Measurements from ENCODE around the gene MYOF. TPM values are rescaled to one million over a fixed set of nuclear protein-coding genes. Genes with fewer than 3 reads are reported as not detected.

MYOF gene
- total and polyA plus RNA-seq, 8 donors = 5.0 to 111 (median 36.0) TPM

GRCh38 chr10:93481637-93482144 lies 443 bp downstream of the MYOF start:
- peak overlapping the region; percentile 88 to 96 (median 91) for H3K27ac ChIP-seq
- intact Hi-C loops (cut with DNase I; ENCODE audit: low total_unique reads) = loop anchor here (2.0 kb wide), 1 partner anchor 105 kb away; no protein-coding TSS in a partner anchor

DNA sequence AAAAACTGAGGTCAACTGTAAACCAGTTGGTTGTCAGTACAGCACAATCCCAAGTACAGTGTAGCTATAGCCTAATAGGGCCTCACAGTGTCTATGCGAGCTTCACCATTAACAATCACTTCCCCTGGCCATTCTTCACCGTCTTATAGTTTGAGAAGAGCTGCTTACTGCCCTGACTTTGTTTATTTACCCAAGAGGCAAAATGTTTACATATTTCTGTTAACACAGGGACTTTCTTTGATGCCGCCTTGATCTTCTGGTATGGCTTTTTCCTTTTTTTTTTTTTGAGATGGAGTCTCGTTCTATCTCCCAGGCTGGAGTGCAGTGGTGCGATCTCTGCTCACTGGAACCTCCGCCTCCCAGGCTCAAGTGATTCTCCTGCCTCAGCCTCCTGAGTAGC lies 3.3 kb downstream of the MYOF start:
- Histone ChIP-seq H3K4me1 (peaks cover 5 to 65% (median 33%) of the 10 kb centered on the region in 4 donors), H3K9me3 (no peaks in the 10 kb centered on the region), H3K4me3 (peak overlapping the region in 1 of 4 donors; percentile 47), H3K27ac (peak overlapping the region in 1 of 5 donors; percentile 34), H3K27me3 (no peaks in the 10 kb centered on the region), H3K36me3 (peaks cover 0 to 6% (median 1%) of the 10 kb centered on the region in 4 donors)
- intact Hi-C loops (cut with DNase I; ENCODE audit: low total_unique reads) = no loop called here
- 63 to 87% (median 81%) methylated on average over 6 of the region's 6 CpGs for WGBS, 5 donors
- DNase-seq = no peak
- TF ChIP-seq EP300 (IDR thresholded peaks at IDR 0.05) (no peak), POLR2A (IDR thresholded peaks at IDR 0.05) (no peak), POLR2AphosphoS5 (IDR thresholded peaks at IDR 0.05) (no peak)
- TF ChIP-seq, protein P1, sequence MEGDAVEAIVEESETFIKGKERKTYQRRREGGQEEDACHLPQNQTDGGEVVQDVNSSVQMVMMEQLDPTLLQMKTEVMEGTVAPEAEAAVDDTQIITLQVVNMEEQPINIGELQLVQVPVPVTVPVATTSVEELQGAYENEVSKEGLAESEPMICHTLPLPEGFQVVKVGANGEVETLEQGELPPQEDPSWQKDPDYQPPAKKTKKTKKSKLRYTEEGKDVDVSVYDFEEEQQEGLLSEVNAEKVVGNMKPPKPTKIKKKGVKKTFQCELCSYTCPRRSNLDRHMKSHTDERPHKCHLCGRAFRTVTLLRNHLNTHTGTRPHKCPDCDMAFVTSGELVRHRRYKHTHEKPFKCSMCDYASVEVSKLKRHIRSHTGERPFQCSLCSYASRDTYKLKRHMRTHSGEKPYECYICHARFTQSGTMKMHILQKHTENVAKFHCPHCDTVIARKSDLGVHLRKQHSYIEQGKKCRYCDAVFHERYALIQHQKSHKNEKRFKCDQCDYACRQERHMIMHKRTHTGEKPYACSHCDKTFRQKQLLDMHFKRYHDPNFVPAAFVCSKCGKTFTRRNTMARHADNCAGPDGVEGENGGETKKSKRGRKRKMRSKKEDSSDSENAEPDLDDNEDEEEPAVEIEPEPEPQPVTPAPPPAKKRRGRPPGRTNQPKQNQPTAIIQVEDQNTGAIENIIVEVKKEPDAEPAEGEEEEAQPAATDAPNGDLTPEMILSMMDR (IDR thresholded peaks at IDR 0.05) = no peak

More at GRCh38 chr10:93481637-93482144, 443 bp downstream of the MYOF start:
- peaks cover 0 to 38% (median 17%) of the 10 kb centered on the region in 4 donors for H3K4me1 ChIP-seq
- no peaks in the 10 kb centered on the region for H3K9me3 ChIP-seq
- H3K27me3 ChIP-seq = no peaks in the 10 kb centered on the region
- H3K36me3 ChIP-seq = peaks cover 0 to 6% (median 1%) of the 10 kb centered on the region in 4 donors
- 8 to 18% (median 14%) methylated on average over 7 of the region's 7 CpGs for WGBS, 5 donors
- peak overlapping the region; percentile 46 to 60 (median 54) for H3K4me3 ChIP-seq
- DNase-seq = peak in 1 of 2 donors; percentile 51
- TF ChIP-seq, protein P1 (IDR thresholded peaks at IDR 0.05) = no peak
- TF ChIP-seq POLR2A (IDR thresholded peaks at IDR 0.05) = no peak
- no peak for TF ChIP-seq POLR2AphosphoS5 (IDR thresholded peaks at IDR 0.05)
- TF ChIP-seq EP300 (IDR thresholded peaks at IDR 0.05) = no peak

GRCh38 chr10:93476756-93477155 lies 5.4 kb downstream of the MYOF start:
- Histone ChIP-seq H3K4me1 (peaks cover 8 to 69% (median 40%) of the 10 kb centered on the region in 4 donors), H3K36me3 (peaks cover 0 to 6% (median 1%) of the 10 kb centered on the region in 4 donors), H3K27me3 (no peaks in the 10 kb centered on the region), H3K27ac (peak overlapping the region in 1 of 5 donors; percentile 74), H3K9me3 (no peaks in the 10 kb centered on the region), H3K4me3 (no peak overlapping the region)
- intact Hi-C loops (cut with DNase I; ENCODE audit: low total_unique reads) = no loop called here
- no peak for DNase-seq
- TF ChIP-seq POLR2A (IDR thresholded peaks at IDR 0.05) (no peak), EP300 (IDR thresholded peaks at IDR 0.05) (no peak), POLR2AphosphoS5 (IDR thresholded peaks at IDR 0.05) (no peak)
- TF ChIP-seq, protein P1 (IDR thresholded peaks at IDR 0.05) = no peak
- WGBS, 5 donors = 86 to 98% (median 92%) methylated on average over 2 of the region's 2 CpGs

DNA sequence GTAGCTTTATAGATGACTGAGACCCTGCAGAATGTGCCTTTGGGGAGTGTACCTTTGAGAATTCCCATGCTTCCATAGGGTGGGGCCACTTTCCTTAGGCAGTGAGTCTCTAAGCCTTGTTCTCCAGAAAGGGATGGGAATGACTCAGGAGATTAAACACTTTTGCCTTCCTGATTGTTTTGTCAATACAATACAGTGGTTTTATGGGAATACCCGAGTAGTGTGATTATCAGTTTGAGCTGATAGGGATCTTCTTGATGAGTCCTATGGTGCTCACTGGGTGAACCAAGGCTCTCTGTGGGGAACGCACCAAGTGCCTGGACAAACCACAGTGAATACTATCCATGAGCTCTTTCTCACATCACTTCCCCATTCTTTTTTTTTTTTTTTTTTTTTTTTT lies 6.3 kb downstream of the MYOF start:
- peaks cover 10 to 74% (median 44%) of the 10 kb centered on the region in 4 donors for H3K4me1 ChIP-seq
- no peak for DNase-seq
- intact Hi-C loops (cut with DNase I; ENCODE audit: low total_unique reads) = no loop called here
- TF ChIP-seq POLR2AphosphoS5 (IDR thresholded peaks at IDR 0.05) (no peak), EP300 (IDR thresholded peaks at IDR 0.05) (no peak), POLR2A (IDR thresholded peaks at IDR 0.05) (no peak)
- TF ChIP-seq, protein P1 (IDR thresholded peaks at IDR 0.05) = no peak
- H3K27me3 ChIP-seq = no peaks in the 10 kb centered on the region
- H3K36me3 ChIP-seq = peaks cover 0 to 6% (median 1%) of the 10 kb centered on the region in 4 donors
- H3K9me3 ChIP-seq = no peaks in the 10 kb centered on the region
- peak overlapping the region; percentile 11 to 74 (median 43) for H3K27ac ChIP-seq
- H3K4me3 ChIP-seq = no peak overlapping the region
- 24 to 72% (median 50%) methylated on average over 2 of the region's 2 CpGs for WGBS, 5 donors

Measured in stomach (tissue), 9 donors.